IMR-90 (cell line): Measurements from ENCODE around the gene CCDC63.

Experiments
- BHLHE40 ChIP-seq: fragments of 150-350 bp; IDR thresholded peaks from 2 replicates; pipeline ENCODE4 v1.6.1; 2016; ENCODE audit warnings: mild to moderate bottlenecking, low read depth, low read length
- CEBPB ChIP-seq: IDR thresholded peaks from 2 replicates; pipeline ENCODE4 v1.6.1; 2012; ENCODE audit warnings: low read depth, low read length, improper control_type of control experiment
- FOS ChIP-seq: fragments of 150-350 bp; IDR thresholded peaks from 2 replicates; pipeline ENCODE4 v1.6.1; 2016; ENCODE audit warnings: low read depth, low read length
- MAFK ChIP-seq: IDR thresholded peaks from 2 replicates; pipeline ENCODE4 v1.6.1; 2012; ENCODE audit warnings: low read depth, low read length, improper control_type of control experiment
- MAZ ChIP-seq: IDR thresholded peaks from 2 replicates; pipeline ENCODE4 v1.6.1; 2012; ENCODE audit warnings: low read depth, mild to moderate bottlenecking, low read length, improper control_type of control experiment, moderate library complexity, borderline replicate concordance
- MXI1 ChIP-seq: IDR thresholded peaks from 2 replicates; pipeline ENCODE4 v1.6.1; 2012; ENCODE audit warnings: low read depth, mild to moderate bottlenecking, low read length, moderate library complexity, borderline replicate concordance
- POLR2A ChIP-seq: IDR thresholded peaks from 2 replicates; pipeline ENCODE4 v1.6.1; 2012; ENCODE audit warnings: mild to moderate bottlenecking, low read depth, low read length
- RAD21 ChIP-seq: IDR thresholded peaks from 2 replicates; pipeline ENCODE4 v1.6.1; 2012; ENCODE audit warnings: low read length, improper control_type of control experiment
- RCOR1 ChIP-seq: IDR thresholded peaks from 2 replicates; pipeline ENCODE4 v1.6.1; 2012; ENCODE audit warnings: mild to moderate bottlenecking, low read length, improper control_type of control experiment; ENCODE audit not compliant: insufficient replicate concordance
- RFX5 ChIP-seq: IDR thresholded peaks from 2 replicates; pipeline ENCODE4 v1.8.0; 2012; ENCODE audit warnings: low read depth, mild to moderate bottlenecking, low read length, moderate library complexity
- SMC3 ChIP-seq: fragments of 150-350 bp; IDR thresholded peaks from 2 replicates; pipeline ENCODE4 v1.6.1; 2016; ENCODE audit warnings: low read depth, mild to moderate bottlenecking, antibody characterized with exemption, low read length, moderate library complexity
- TF ChIP-seq, protein P1 (sequence below): conservative IDR thresholded peaks from 2 replicates; pipeline ENCODE4 v1.5.1; 2012; ENCODE audit warnings: mild to moderate bottlenecking, low read depth, low read length, improper control_type of control experiment
- TF ChIP-seq, protein P2 (sequence below): fragments of 150-350 bp; IDR thresholded peaks from 2 replicates; pipeline ENCODE4 v1.6.1; 2017; ENCODE audit warnings: mild to moderate bottlenecking, antibody characterized with exemption, low read length, low read depth
- TF ChIP-seq, protein P3 (sequence below): fragments of 150-350 bp; IDR thresholded peaks from 2 replicates; pipeline ENCODE4 v1.6.1; 2016; ENCODE audit warnings: low read depth, mild to moderate bottlenecking, low read length, moderate library complexity, borderline replicate concordance

DNA sequence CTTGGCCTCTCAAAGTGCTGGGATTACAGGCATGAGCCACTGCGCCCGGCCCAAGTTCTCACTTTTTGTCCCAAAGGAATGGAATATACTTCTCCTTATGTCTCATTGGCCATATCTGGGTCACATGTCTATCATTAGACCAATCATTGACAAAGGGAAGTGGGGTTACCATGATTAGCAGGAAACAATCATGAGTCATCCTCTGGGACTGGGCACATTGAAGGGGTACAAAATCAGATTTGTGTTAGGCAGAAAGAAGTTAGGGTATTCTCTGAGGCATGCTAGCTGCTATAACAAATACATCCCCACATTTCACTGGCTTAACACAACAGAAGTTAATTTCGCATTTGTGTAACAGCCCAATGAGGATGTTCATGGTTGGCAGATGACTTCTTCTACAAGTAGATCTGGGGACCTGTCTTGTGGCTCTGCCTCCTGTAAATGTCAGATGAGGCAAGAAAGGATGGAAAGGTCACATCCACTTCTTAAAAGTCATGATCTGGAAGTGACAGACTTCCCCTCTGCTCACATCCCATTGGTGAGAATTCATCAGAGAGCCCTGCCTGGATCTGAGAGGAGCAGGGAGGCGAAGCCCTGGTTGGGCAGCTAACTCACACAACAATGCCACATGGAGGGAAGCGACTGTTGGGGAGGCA lies 3.1 kb downstream of the CCDC63 start:
- TF ChIP-seq, protein P1, sequence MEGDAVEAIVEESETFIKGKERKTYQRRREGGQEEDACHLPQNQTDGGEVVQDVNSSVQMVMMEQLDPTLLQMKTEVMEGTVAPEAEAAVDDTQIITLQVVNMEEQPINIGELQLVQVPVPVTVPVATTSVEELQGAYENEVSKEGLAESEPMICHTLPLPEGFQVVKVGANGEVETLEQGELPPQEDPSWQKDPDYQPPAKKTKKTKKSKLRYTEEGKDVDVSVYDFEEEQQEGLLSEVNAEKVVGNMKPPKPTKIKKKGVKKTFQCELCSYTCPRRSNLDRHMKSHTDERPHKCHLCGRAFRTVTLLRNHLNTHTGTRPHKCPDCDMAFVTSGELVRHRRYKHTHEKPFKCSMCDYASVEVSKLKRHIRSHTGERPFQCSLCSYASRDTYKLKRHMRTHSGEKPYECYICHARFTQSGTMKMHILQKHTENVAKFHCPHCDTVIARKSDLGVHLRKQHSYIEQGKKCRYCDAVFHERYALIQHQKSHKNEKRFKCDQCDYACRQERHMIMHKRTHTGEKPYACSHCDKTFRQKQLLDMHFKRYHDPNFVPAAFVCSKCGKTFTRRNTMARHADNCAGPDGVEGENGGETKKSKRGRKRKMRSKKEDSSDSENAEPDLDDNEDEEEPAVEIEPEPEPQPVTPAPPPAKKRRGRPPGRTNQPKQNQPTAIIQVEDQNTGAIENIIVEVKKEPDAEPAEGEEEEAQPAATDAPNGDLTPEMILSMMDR, result no peak
- TF ChIP-seq POLR2A (no peak), BHLHE40 (no peak), CEBPB (no peak), RFX5 (no peak), MAFK (no peak), MAZ (no peak), SMC3 (no peak), RAD21 (no peak), RCOR1 (no peak), MXI1 (no peak), FOS (no peak)
- TF ChIP-seq, protein P2, sequence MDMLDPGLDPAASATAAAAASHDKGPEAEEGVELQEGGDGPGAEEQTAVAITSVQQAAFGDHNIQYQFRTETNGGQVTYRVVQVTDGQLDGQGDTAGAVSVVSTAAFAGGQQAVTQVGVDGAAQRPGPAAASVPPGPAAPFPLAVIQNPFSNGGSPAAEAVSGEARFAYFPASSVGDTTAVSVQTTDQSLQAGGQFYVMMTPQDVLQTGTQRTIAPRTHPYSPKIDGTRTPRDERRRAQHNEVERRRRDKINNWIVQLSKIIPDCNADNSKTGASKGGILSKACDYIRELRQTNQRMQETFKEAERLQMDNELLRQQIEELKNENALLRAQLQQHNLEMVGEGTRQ, result no peak
- TF ChIP-seq, protein P3, sequence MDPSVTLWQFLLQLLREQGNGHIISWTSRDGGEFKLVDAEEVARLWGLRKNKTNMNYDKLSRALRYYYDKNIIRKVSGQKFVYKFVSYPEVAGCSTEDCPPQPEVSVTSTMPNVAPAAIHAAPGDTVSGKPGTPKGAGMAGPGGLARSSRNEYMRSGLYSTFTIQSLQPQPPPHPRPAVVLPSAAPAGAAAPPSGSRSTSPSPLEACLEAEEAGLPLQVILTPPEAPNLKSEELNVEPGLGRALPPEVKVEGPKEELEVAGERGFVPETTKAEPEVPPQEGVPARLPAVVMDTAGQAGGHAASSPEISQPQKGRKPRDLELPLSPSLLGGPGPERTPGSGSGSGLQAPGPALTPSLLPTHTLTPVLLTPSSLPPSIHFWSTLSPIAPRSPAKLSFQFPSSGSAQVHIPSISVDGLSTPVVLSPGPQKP, result no peak
